Activated CD8-positive, alpha-beta memory T cell treated with anti-CD3 and anti-CD28 coated beads for 1 hour (primary cell): Measurements from ENCODE around the gene SS18.

ENCODE experiments used
- DNase-seq, 2 donors: peaks; one replicate each; pipeline ENCODE4 v3.0.0-alpha.2; 2020; ENCODE audit warnings: low read depth in 1 of 2; ENCODE audit errors: extremely low read depth in 1 of 2

The SS18 gene

GRCh38 chr18:26073758-26074157 is 16.7 kb downstream of the SS18 start:
- DNase-seq, result no peak

- DNase-seq, result no peak
Measured at GRCh38 chr18:26071725-26072124, 18.7 kb downstream of the SS18 start.

- DNase-seq, result no peak
Measured at GRCh38 chr18:26071020-26071419, 19.4 kb downstream of the SS18 start.

GRCh38 chr18:26059357-26059756 is 31.1 kb downstream of the SS18 start:
- no peak for DNase-seq

GRCh38 chr18:26057344-26057773 is 33.1 kb downstream of the SS18 start:
- DNase-seq, result no peak

GRCh38 chr18:26056291-26056690 is 34.1 kb downstream of the SS18 start:
- no peak for DNase-seq

- no peak for DNase-seq
Measured at GRCh38 chr18:26052505-26052904, 37.9 kb downstream of the SS18 start.

GRCh38 chr18:26051843-26052242 is 38.6 kb downstream of the SS18 start:
- no peak for DNase-seq

- DNase-seq, result no peak
Measured at GRCh38 chr18:26046419-26047077, 43.9 kb downstream of the SS18 start.

GRCh38 chr18:26044807-26045206 is 45.6 kb downstream of the SS18 start:
- DNase-seq, result no peak

GRCh38 chr18:26040051-26040656 is 50.3 kb downstream of the SS18 start:
- no peak for DNase-seq

GRCh38 chr18:26039203-26039602 is 51.2 kb downstream of the SS18 start:
- DNase-seq, result no peak

- DNase-seq, result no peak
Measured at GRCh38 chr18:26036635-26037034, 53.8 kb downstream of the SS18 start.

- DNase-seq, result no peak
Measured at GRCh38 chr18:26034850-26035497, 55.4 kb downstream of the SS18 start.

GRCh38 chr18:26022585-26022984 is 67.8 kb downstream of the SS18 start:
- DNase-seq, result no peak

GRCh38 chr18:26021061-26021754 is 69.2 kb downstream of the SS18 start:
- DNase-seq, result no peak

GRCh38 chr18:26017929-26018328 is 72.5 kb downstream of the SS18 start:
- no peak for DNase-seq

- no peak for DNase-seq
Measured at GRCh38 chr18:26014462-26014861, 76.0 kb downstream of the SS18 start.

GRCh38 chr18:26008619-26009018 is 81.8 kb downstream of the SS18 start:
- DNase-seq, result no peak

GRCh38 chr18:26008096-26008495 is 82.3 kb downstream of the SS18 start:
- no peak for DNase-seq

GRCh38 chr18:26005950-26006349 is 84.5 kb downstream of the SS18 start:
- DNase-seq, result no peak

- DNase-seq, result no peak
Measured at GRCh38 chr18:26004832-26005231, 85.6 kb downstream of the SS18 start.
